Body of pancreas (tissue), 4 donors: ENCODE data around the gene SNPH. TPM values are rescaled to one million over a fixed set of nuclear protein-coding genes. Genes with fewer than 3 reads are reported as not detected.

Experiments
- ATAC-seq: fragments of 150-250 bp; one replicate; pipeline ENCODE4 v1.9.1; 2016
- DNase-seq, 4 donors: peaks; one replicate each; pipeline ENCODE4 v3.0.0-alpha.2; 2019
- H3K27ac ChIP-seq, 4 donors: fragments of 200-600 bp; sonication (generic); 1 replicate in 3 of 4; 2 replicates in 1 of 4; pipeline versions ENCODE4 v1.5.1 to v1.6.1; 2016 to 2019; ENCODE audit warnings: mild to moderate bottlenecking in 1 of 4, mixed read lengths in 1 of 4, moderate library complexity in 1 of 4
- H3K27me3 ChIP-seq, 2 donors: fragments of 200-600 bp; sonication (generic); one replicate each; pipeline ENCODE4 v1.6.0; 2016; ENCODE audit warnings: mild to moderate bottlenecking in 1 of 2
- H3K36me3 ChIP-seq, 2 donors: fragments of 200-600 bp; sonication (generic); replicated peaks in 1 of 2; 2 replicates each; pipeline ENCODE4 v1.5.1; 2016; ENCODE audit warnings: low read depth in 2 of 2; ENCODE audit not compliant: insufficient read depth in 1 of 2
- H3K4me1 ChIP-seq: fragments of 200-600 bp; sonication (generic); one replicate; pipeline ENCODE4 v1.6.0; 2016
- H3K4me3 ChIP-seq, 2 donors: fragments of 200-600 bp; sonication (generic); 1 replicate in 1 of 2; 2 replicates in 1 of 2; pipeline ENCODE4 v1.5.1; 2016 to 2019
- H3K9me3 ChIP-seq, 3 donors: fragments of 200-600 bp; sonication (generic); 1 replicate in 2 of 3; 2 replicates in 1 of 3; pipeline ENCODE4 v1.5.1; 2016
- POLR2A ChIP-seq, 3 donors: fragments of 450-650 bp; IDR thresholded peaks; one replicate each; pipeline ENCODE4 v1.6.1; 2016; ENCODE audit warnings: antibody characterized with exemption in 3 of 3, mild to moderate bottlenecking in 2 of 3
- WGBS, 2 donors: methylation state at CpG; one replicate each; pipeline ENCODE4 v1.1.5; 2017; 5-methylcytosine and 5-hydroxymethylcytosine counted together
- intact Hi-C: fragments of 100-400 bp; cut with DNase I; formaldehyde crosslinking; loops from one replicate; pipeline ENCODE4 v1.15.1; 2023
- total RNA-seq, 2 donors: library from RNA; depleted of rRNA; stranded (reverse); fragments of >200 nt; gene quantifications; one replicate each; pipeline ENCODE4 v1.1.0, GENCODE V29; 2016
- TF ChIP-seq, protein P1 (sequence below), 7 experiments: fragments of 450-650 bp in 4 of 7; fragments of 200-600 bp in 3 of 7; sonication (generic) in 3 of 7; IDR thresholded peaks; one replicate each; pipeline ENCODE4 v1.5.1; 2016 to 2019; ENCODE audit warnings: antibody characterized with exemption in 7 of 7

Gene SNPH
- total RNA-seq, 2 donors from 2014 or later: 3.3 to 3.4 TPM

DNA sequence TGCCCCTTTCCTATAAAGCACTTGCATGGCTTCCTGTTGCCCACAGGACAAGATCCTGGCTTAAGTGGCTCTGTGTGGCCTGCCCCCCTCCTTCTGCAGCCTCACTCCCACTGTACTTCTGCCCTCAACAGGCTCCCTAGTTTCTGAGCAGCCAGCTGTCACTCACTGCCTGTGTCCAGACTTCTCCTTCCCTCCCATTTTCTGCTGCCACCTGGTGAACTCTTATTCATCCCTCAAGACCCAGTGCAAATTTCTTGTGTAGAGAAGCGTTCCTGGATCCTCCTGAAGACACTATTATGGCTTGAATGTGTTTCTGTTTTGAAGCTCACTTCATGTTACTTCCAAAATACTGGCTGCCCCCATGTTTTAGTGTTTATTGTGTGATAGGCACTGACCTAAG is 26.5 kb downstream of the SNPH start:
- WGBS, 2 donors: 89 to 100% methylated on average over 1 of the region's 1 CpG
- no peak overlapping the region for H3K4me3 ChIP-seq
- peaks cover 7% of the 10 kb centered on the region for H3K4me1 ChIP-seq
- no peaks in the 10 kb centered on the region for H3K36me3 ChIP-seq
- DNase-seq (no peak), ATAC-seq (no peak)
- intact Hi-C loops: no loop called here
- no peak overlapping the region for H3K27ac ChIP-seq
- no peaks in the 10 kb centered on the region for H3K9me3 ChIP-seq
- H3K27me3 ChIP-seq: no peaks in the 10 kb centered on the region
- no peak for TF ChIP-seq POLR2A (IDR thresholded peaks at IDR 0.05)
- TF ChIP-seq, protein P1, sequence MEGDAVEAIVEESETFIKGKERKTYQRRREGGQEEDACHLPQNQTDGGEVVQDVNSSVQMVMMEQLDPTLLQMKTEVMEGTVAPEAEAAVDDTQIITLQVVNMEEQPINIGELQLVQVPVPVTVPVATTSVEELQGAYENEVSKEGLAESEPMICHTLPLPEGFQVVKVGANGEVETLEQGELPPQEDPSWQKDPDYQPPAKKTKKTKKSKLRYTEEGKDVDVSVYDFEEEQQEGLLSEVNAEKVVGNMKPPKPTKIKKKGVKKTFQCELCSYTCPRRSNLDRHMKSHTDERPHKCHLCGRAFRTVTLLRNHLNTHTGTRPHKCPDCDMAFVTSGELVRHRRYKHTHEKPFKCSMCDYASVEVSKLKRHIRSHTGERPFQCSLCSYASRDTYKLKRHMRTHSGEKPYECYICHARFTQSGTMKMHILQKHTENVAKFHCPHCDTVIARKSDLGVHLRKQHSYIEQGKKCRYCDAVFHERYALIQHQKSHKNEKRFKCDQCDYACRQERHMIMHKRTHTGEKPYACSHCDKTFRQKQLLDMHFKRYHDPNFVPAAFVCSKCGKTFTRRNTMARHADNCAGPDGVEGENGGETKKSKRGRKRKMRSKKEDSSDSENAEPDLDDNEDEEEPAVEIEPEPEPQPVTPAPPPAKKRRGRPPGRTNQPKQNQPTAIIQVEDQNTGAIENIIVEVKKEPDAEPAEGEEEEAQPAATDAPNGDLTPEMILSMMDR (IDR thresholded peaks at IDR 0.05): no peak

DNA sequence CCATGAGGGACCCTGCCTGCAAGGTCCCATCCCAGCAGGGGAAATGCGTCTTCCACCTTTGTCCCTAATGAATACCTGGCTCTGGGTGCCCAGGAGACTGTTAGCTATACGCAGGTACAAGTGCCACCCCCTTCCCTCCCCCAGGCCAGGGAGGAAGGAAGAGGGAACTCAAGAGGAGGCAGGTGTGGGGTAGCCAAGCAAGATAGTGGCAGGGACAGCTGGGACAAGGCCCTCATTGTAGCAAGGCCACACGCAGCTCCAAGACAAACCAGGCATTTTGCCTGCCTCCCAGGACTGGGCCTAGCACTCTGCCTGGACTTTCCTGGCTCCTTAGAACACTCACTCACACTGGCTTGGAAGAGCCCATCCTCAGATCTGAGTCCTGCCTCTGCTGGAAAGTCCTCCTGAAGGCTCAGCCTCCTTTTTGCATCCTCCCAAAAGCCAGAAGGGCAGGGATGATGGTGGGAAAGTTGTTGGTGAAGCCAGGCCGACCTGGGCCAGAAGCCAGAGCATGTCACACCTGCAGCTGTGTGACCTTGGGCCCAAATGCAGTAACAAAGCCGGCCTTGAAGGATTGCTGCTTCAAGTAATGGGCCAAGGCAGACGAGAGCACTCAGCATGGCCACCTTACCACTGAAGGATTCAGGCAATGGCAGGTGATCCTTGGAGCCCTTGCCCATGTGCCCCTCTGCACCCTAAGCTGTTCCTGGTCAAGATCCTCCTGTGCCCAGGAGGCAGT is 27.7 kb downstream of the SNPH start:
- no peak overlapping the region for H3K27ac ChIP-seq
- no peaks in the 10 kb centered on the region for H3K36me3 ChIP-seq
- TF ChIP-seq POLR2A (IDR thresholded peaks at IDR 0.05): no peak
- TF ChIP-seq, protein P1 (IDR thresholded peaks at IDR 0.05): no peak
- ATAC-seq (peak; percentile 40), DNase-seq (peak; percentile 33 to 68 (median 49))
- H3K9me3 ChIP-seq: no peaks in the 10 kb centered on the region
- WGBS, 2 donors: 48 to 57% methylated on average over 6 of the region's 6 CpGs
- intact Hi-C loops: no loop called here
- no peaks in the 10 kb centered on the region for H3K27me3 ChIP-seq
- H3K4me1 ChIP-seq: peaks cover 7% of the 10 kb centered on the region
- no peak overlapping the region for H3K4me3 ChIP-seq

DNA sequence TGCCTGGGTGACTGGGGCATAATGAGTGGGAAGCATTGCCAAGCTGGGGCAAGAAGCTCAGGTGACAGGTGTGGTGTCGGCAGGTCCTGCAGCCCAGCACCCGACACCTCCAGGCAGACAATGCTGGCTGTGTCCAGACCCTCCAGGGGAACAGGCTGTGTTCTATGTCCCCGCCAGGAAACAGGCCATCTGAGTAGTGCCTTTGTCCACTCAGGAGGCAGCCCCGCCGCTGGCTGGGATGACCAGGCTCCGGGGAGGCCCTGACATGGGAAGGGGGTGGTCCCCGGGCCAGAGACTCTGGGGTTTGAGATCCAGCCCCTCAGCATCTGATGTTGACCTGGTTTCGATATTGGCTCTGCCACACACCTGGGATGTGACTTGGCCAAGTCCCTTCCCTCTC is 28.4 kb downstream of the SNPH start:
- intact Hi-C loops: no loop called here
- 83 to 89% methylated on average over 1 to 8 of the region's 8 CpGs for WGBS, 2 donors
- no peak for DNase-seq
- H3K4me3 ChIP-seq: no peak overlapping the region
- H3K4me1 ChIP-seq: peaks cover 7% of the 10 kb centered on the region
- TF ChIP-seq POLR2A (IDR thresholded peaks at IDR 0.05): no peak
- TF ChIP-seq, protein P1 (IDR thresholded peaks at IDR 0.05): no peak
- H3K27me3 ChIP-seq: no peaks in the 10 kb centered on the region
- ATAC-seq: no peak
- no peak overlapping the region for H3K27ac ChIP-seq
- no peaks in the 10 kb centered on the region for H3K9me3 ChIP-seq
- no peaks in the 10 kb centered on the region for H3K36me3 ChIP-seq

DNA sequence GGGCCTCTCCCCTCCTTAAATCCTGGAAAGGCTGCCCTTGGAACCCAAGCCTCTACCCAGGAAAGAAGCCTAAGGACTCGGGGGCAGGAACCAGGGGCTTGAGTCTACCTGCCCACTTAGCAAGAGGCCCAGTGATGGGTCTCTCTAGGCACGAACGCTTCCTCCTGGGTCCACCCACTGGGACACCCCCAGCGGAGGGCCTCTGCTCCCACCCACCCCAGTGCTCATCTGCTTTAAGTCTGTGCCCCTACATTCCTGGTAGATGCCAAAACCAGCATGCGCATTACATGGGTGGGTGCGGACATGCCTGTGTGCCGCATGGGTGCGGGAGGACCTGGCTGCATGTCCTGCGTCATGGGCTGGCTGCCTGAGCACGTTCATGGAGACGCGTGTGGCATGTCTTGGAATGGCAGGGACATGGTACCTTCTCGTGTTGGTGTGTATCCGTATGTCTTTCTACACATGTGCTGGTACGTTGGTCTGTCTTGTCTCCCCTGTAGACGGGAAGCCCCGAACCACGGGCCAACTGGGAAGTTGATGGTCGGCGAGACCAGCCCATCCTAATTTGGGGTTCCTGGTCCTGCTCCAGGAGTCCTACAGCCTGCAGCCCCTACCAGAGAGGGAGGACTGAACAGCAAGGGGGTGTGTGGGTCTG is 29.3 kb downstream of the SNPH start:
- 88 to 97% methylated on average over 14 to 16 of the region's 20 CpGs for WGBS, 2 donors
- ATAC-seq (no peak), DNase-seq (no peak)
- Histone ChIP-seq H3K9me3 (no peaks in the 10 kb centered on the region), H3K27me3 (no peaks in the 10 kb centered on the region), H3K4me1 (peaks cover 7% of the 10 kb centered on the region), H3K27ac (no peak overlapping the region), H3K4me3 (no peak overlapping the region), H3K36me3 (no peaks in the 10 kb centered on the region)
- intact Hi-C loops: no loop called here
- TF ChIP-seq, protein P1 (IDR thresholded peaks at IDR 0.05): no peak
- TF ChIP-seq POLR2A (IDR thresholded peaks at IDR 0.05): no peak
